Mucosa of descending colon (tissue), 3 donors: ENCODE measurements around the gene ZBTB46. TPM values are rescaled to one million over a fixed set of nuclear protein-coding genes. Genes with fewer than 3 reads are reported as not detected.
"Not testable (repeated sequence)": the region's sequence is repeated elsewhere in the genome, so short reads cannot be mapped to it uniquely, and the experiment has no call there.

Source experiments
- ATAC-seq: fragments of 200-7000 bp; cut with Tn5 transposase; one replicate; pipeline ENCODE4 v1.9.1; 2020; ENCODE audit warnings: mild to moderate bottlenecking, moderate library complexity
- DNase-seq, 3 donors: peaks; one replicate each; pipeline ENCODE4 v3.0.0-alpha.2; 2020
- H3K36me3 ChIP-seq: fragments of 200-600 bp; one replicate; pipeline ENCODE4 v1.8.0; 2021; ENCODE audit warnings: low read depth, mild to moderate bottlenecking
- H3K4me1 ChIP-seq: fragments of 200-600 bp; one replicate; pipeline ENCODE4 v1.8.0; 2021; ENCODE audit warnings: low read depth, mild to moderate bottlenecking
- H3K4me3 ChIP-seq: fragments of 200-600 bp; one replicate; pipeline ENCODE4 v1.8.0; 2021; ENCODE audit warnings: mild to moderate bottlenecking
- H3K9me3 ChIP-seq: fragments of 200-600 bp; one replicate; pipeline ENCODE4 v1.8.0; 2021; ENCODE audit warnings: mild to moderate bottlenecking
- CTCF ChIP-seq: fragments of 200-600 bp; IDR thresholded peaks from one replicate; pipeline ENCODE4 v1.8.0; 2022; ENCODE audit warnings: antibody characterized with exemption, mild to moderate bottlenecking
- intact Hi-C, 2 donors: fragments of 100-400 bp; cut with DNase I in 1 of 2; cut with micrococcal nuclease in 1 of 2; formaldehyde crosslinking; loops; one replicate each; pipeline versions ENCODE4 v1.11.0 to v1.11.1; 2022; cut with DNase I, micrococcal nuclease
- total RNA-seq, 3 donors: library from RNA; stranded (reverse); fragmentation: NEBNext Ultra II Directional in 2 of 3; extraction: Animal tissue kit (Norgen Biotek cat#: 25700) in 2 of 3; gene quantifications; one replicate each; pipeline versions ENCODE4 v1.2.1 to v1.2.4, GENCODE V29; 2021 to 2023
- donor health status: DM: no; HTN: no; CAD: no; lungs with moderate emphysema.
- donor health status: DM: no; HTN: no; CAD: no.
- donor health status: DM: no; HTN: yes; CAD: no.

Gene ZBTB46
- total RNA-seq, 3 donors from 2014 or later = 3.1 to 5.7 (median 3.3) TPM

DNA sequence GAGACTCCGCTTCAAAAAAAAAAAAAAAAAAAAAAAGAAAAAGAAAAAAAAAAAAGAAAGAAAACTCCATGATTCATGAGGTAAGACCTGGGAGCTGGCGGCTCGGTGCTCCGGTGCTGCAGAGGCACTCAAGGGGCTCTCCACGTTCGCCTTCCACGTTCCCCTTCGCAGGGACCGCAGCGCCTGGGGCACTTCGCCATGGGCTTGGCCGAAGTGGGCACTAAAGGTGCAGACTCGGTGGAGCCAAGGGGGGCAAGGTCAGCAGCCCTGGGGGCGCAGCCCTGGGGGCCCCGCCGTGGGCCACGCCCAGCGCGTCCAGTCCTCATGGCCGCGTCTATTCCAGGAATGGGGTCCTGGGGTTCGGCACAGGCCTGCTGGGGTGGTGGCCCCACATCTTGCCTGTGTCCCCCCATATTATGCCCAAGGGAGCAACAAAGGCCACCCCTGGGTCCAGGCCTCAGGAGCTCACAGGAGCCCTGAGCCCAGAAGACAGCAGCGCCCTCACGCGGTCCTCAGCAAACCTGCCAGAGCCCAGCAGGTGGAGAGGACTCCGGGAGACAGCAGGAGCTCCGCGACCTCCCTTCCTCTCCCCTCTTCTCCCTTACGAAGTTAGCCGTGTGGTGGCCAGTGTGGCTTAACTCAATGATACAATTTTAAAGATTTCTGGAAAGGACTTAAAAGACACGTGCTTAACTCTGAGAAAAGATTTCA lies 21.9 kb downstream of the ZBTB46 start:
- TF ChIP-seq CTCF = no peak
- intact Hi-C loops = no loop called here
- H3K4me1 ChIP-seq = no peaks in the 10 kb centered on the region
- H3K36me3 ChIP-seq = no peaks in the 10 kb centered on the region
- ATAC-seq (no peak), DNase-seq (no peak)
- no peak overlapping the region for H3K4me3 ChIP-seq
- H3K9me3 ChIP-seq = no peaks in the 10 kb centered on the region

DNA sequence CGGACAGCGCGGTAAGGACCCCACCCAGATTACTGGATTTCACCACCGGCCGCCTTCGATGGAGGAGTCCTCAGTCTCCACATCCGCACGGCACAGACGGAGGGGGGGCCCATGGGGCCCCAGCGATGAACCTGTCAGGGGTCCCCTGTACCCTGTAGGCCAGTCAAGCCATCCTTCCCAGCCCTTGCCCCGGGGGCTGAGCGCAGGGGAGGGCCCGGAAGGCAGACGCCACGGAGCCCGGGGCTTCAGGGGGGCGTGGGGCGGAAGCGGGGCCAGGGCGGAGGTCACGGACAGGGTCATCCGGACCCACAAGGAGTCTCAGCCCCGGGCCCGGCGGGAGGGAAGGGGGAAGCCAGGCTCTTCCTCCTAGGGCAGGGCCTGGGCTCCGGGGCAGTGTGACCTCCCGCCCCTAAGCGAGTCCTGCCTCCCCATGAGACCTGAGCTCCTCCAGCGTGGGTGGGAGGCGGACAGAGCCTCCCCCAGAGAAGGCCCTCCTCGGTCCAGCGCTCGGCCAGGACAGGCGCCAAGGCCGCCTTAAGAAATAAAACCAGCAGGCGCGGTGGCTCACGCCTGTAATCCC lies 22.8 kb downstream of the ZBTB46 start:
- Histone ChIP-seq H3K36me3 (no peaks in the 10 kb centered on the region), H3K4me3 (no peak overlapping the region), H3K9me3 (no peaks in the 10 kb centered on the region), H3K4me1 (no peaks in the 10 kb centered on the region)
- ATAC-seq = no peak
- no peak for TF ChIP-seq CTCF
- intact Hi-C loops = no loop called here
- no peak for DNase-seq

- DNase-seq (no peak), ATAC-seq (no peak)
- intact Hi-C loops = no loop called here
- H3K4me1 ChIP-seq = no peaks in the 10 kb centered on the region
- no peak for TF ChIP-seq CTCF
- H3K4me3 ChIP-seq = no peak overlapping the region
- H3K36me3 ChIP-seq = no peaks in the 10 kb centered on the region
- no peaks in the 10 kb centered on the region for H3K9me3 ChIP-seq
Measured at GRCh38 chr20:63807654-63808053, 23.4 kb downstream of the ZBTB46 start.

DNA sequence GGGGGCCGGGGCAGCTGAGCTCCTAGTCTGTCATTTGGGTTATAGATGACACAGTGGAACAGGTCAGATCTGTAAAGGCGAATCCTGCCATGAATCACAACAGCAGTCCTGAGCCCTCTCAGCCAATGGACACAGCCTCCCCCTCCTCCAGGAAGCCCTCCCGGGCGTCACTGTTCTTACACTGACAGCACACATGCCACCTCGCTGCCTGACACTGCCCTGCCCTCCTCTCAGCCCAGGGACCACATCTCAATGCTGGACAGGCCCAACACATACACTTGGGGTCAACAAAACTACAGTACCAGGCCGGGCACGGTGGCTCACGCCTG lies 26.8 kb downstream of the ZBTB46 start:
- DNase-seq (no peak), ATAC-seq (no peak)

GRCh38 chr20:63802469-63803240 lies 28.4 kb downstream of the ZBTB46 start:
- no peak for DNase-seq
- no peak for ATAC-seq
- H3K36me3 ChIP-seq = no peaks in the 10 kb centered on the region
- H3K9me3 ChIP-seq = no peaks in the 10 kb centered on the region
- H3K4me3 ChIP-seq = no peak overlapping the region
- TF ChIP-seq CTCF = no peak
- intact Hi-C loops = no loop called here
- H3K4me1 ChIP-seq = no peaks in the 10 kb centered on the region

More for the DNA sequence above, 26.8 kb downstream of the ZBTB46 start:
- Histone ChIP-seq H3K36me3 (no peaks in the 10 kb centered on the region), H3K4me1 (no peaks in the 10 kb centered on the region), H3K9me3 (no peaks in the 10 kb centered on the region), H3K4me3 (no peak overlapping the region)
- intact Hi-C loops = no loop called here
- no peak for TF ChIP-seq CTCF

GRCh38 chr20:63801174-63801573 lies 29.9 kb downstream of the ZBTB46 start:
- DNase-seq, intact Hi-C loops: not testable (repeated sequence)

DNA sequence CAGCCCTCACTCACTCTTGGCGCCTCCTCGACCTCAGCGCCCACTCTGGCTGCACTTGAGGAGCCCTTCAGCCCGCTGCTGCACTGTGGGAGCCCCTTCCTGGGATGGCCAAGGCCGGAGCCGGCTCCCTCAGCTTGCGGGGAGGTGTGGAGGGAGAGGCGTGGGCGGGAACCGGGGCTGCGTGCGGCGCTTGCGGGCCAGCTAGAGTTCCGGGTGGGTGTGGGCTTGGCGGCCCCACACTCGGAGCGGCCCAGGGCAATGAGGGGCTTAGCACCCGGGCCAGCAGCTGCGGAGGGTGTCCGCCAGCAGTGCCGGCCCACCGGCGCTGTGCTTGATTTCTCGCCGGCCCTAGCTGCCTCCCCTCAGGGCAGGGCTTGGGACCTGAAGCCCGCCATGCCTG lies 30.7 kb downstream of the ZBTB46 start:
- H3K4me1 ChIP-seq, H3K9me3 ChIP-seq, H3K4me3 ChIP-seq, intact Hi-C loops, DNase-seq, H3K36me3 ChIP-seq, ATAC-seq: not testable (repeated sequence)

More at GRCh38 chr20:63801174-63801573, 29.9 kb downstream of the ZBTB46 start:
- not testable (repeated sequence) for H3K4me1 ChIP-seq, H3K9me3 ChIP-seq, H3K4me3 ChIP-seq, H3K36me3 ChIP-seq, ATAC-seq

DNA sequence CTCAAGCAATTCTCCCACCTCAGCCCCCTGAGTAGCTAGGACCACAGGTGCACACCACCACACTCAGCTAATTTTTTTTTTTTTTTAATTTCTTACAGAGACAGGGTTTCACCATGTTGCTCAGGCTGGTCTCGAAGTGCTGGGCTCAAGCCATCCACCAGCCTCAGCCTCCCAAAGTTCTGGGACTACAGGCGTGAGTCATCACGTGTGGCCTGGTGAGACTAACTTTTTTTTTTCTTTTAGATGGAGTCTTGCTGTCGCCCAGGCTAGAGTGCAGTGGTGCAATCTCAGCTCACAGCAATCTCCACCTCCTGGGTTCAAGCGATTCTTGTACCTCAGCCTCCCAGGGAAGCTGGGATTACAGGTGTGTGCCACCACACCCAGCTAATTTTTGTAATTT lies 31.9 kb downstream of the ZBTB46 start:
- DNase-seq, ATAC-seq, intact Hi-C loops: not testable (repeated sequence)

DNA sequence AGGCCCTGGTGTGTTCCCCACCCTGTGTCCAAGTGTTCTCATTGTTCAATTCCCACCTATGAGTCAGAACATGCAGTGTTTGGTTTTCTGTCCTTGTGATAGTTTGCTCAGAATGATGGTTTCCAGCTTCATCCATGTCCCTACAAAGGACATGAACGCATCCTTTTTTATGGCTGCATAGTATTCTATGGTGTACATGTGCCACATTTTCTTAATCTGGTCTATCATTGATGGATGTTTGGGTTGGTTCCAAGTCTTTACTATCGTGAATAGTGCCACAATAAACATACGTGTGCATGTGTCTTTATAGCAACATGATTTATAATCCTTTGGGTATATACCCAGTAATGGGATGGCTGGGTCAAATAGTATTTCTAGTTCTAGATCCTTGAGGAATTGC lies 33.9 kb downstream of the ZBTB46 start:
- H3K36me3 ChIP-seq, H3K4me1 ChIP-seq, intact Hi-C loops, DNase-seq, H3K4me3 ChIP-seq, ATAC-seq, H3K9me3 ChIP-seq: not testable (repeated sequence)

More for the DNA sequence above, 31.9 kb downstream of the ZBTB46 start:
- not testable (repeated sequence) for H3K4me1 ChIP-seq, H3K4me3 ChIP-seq, H3K36me3 ChIP-seq, H3K9me3 ChIP-seq
